COR-L47 (cell line): ENCODE data around the gene SSH3.

Source experiments
- DNase-seq: peaks from one replicate; lab custom pipeline; 2025; lab: John Stamatoyannopoulos, UW

The SSH3 gene

GRCh38 chr11:67268081-67268961 is 35.0 kb upstream of the SSH3 start:
- no peak for DNase-seq

GRCh38 chr11:67268962-67269268 is 34.4 kb upstream of the SSH3 start:
- DNase-seq, result no peak

- no peak for DNase-seq
Measured at GRCh38 chr11:67269401-67270255, 33.7 kb upstream of the SSH3 start.

- DNase-seq, result no peak
Measured at GRCh38 chr11:67270256-67271204, 32.8 kb upstream of the SSH3 start.

GRCh38 chr11:67271205-67271540 is 32.2 kb upstream of the SSH3 start:
- DNase-seq, result no peak

GRCh38 chr11:67271541-67272284 is 31.6 kb upstream of the SSH3 start:
- DNase-seq, result no peak

- no peak for DNase-seq
Measured at GRCh38 chr11:67272327-67273259, 30.7 kb upstream of the SSH3 start.

- DNase-seq, result no peak
Measured at GRCh38 chr11:67273260-67273990, 29.9 kb upstream of the SSH3 start.

GRCh38 chr11:67274768-67275605 is 28.3 kb upstream of the SSH3 start:
- DNase-seq, result no peak

- no peak for DNase-seq
Measured at GRCh38 chr11:67275606-67276409, 27.5 kb upstream of the SSH3 start.

- no peak for DNase-seq
Measured at GRCh38 chr11:67276781-67277230, 26.5 kb upstream of the SSH3 start.

- peak; percentile 78 for DNase-seq
Measured at GRCh38 chr11:67277231-67277961, 25.9 kb upstream of the SSH3 start.

- no peak for DNase-seq
Measured at GRCh38 chr11:67278135-67278938, 25.0 kb upstream of the SSH3 start.

GRCh38 chr11:67278939-67279588 is 24.3 kb upstream of the SSH3 start:
- no peak for DNase-seq

GRCh38 chr11:67279589-67280340 is 23.6 kb upstream of the SSH3 start:
- DNase-seq, result no peak
